ENCODE results near the gene TSGA10IP.

Gene TSGA10IP

DNA sequence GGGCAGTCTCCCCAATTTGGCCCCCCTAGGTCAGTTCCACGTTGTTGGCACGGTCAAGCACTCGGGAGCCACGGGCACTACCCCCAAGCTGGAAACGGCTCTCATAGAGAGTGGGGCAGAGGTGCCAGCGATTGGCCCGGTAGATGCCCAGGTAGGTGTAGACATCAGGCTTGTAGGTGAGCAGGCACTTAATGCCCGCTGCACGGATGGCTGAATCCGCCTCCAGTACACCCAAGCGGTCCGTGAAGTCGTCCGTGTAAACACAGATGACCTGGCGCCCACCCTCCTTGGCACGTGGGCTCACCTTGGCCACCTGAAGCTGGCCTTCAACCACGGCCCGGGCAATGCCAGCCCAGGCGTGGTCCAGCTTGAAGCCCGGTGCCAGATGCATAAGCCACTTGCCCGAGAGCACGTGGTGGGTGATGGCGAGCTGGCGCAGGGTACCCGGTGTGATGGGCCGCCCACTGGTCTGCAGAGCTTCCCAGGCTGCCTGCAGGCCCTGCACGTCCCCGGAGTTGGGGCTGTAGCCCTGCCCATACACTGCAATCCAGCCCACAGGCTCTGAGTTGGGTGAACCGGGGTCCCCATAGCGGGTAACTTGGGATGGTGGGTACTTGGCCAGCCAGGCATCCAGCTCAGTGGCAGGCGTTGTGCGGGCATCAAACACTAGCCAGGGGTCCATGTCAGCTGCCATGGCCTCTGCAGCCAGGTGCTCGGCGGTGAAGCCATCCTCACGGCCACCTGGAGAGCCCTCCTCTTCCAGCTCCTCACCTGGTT, 27.7 kb upstream of the TSGA10IP start:
- no peak for DNase-seq

DNA sequence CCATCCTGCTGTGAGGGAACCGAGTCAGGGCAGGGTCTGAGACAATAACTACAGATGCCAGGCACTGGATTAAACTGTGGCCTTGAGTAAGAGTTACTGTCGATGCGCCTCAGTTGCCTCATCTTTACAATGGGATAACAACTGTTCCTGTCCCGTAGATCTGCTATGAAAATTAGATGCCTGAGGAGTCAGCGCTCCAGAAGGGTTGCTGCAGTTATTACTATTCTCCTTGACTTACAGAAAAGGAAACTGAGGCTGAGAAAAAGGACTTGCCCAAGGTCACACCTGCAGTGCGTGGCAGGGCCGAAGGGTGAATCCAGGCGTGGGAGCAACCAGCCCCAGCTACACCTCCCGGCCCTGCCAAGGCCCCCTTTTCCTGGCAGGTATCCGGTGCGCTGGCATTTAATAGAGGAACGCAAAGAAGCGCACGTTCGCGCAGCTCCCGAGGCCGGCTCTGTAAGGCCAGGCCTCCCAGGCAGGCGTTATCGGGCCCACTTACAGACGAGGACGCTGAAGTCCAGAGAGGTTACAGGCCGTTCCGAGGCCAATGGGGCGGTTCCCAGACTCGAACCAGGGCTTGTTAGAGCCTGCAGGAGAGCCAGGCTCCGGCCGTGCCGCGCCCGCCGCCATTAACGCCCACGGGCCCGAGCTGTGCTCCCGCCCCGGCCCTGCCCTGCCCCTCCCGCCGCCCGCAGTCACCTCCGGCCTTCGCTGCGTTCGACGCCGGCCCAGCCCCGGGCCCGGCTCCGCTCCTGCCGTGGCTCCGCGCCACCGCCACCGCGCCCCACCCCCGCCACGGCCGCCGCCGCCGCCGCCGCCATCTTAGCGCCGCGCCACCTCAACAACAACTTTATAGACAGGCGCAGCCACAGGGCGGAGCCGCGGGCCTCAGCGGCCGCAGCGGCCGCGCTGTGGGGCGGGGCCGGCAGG, 26.8 kb upstream of the TSGA10IP start, which contains the start of gene C11orf68:
Gene C11orf68 (minus strand): TSS at position 852 of the 930 bp plus-strand sequence. CDS start 31 bp downstream, at position 821.
- peak in 3 of 51 donors; percentile 47 to 56 (median 55) for DNase-seq

DNA sequence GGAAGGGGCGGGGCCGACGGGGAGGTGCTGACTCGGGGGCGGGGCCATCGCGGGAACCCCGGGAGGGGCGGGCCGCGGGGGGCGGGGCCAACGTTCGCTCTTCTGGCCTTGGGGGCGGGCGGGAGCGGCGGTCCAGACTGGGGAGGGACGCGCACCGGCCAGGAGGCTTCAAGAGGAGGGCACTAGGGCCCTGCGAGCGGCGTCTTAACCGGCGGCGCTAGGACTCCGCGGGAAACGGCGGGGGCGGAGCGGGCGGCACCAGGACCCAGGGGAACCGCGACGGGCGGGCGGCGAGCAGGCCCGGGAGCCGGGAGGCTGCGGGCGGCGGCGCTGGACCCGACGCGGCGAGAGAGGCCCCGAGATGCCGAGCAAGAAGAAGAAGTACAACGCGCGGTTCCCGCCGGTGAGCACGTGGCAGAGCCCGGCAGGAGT, 26.1 kb upstream of the TSGA10IP start, which contains the start of gene DRAP1:
Gene DRAP1 (plus strand): TSS at position 286 of the 432 bp plus-strand sequence. CDS start 76 bp downstream, at position 362.
- peak; percentile 38 to 100 (median 99) for DNase-seq

DNA sequence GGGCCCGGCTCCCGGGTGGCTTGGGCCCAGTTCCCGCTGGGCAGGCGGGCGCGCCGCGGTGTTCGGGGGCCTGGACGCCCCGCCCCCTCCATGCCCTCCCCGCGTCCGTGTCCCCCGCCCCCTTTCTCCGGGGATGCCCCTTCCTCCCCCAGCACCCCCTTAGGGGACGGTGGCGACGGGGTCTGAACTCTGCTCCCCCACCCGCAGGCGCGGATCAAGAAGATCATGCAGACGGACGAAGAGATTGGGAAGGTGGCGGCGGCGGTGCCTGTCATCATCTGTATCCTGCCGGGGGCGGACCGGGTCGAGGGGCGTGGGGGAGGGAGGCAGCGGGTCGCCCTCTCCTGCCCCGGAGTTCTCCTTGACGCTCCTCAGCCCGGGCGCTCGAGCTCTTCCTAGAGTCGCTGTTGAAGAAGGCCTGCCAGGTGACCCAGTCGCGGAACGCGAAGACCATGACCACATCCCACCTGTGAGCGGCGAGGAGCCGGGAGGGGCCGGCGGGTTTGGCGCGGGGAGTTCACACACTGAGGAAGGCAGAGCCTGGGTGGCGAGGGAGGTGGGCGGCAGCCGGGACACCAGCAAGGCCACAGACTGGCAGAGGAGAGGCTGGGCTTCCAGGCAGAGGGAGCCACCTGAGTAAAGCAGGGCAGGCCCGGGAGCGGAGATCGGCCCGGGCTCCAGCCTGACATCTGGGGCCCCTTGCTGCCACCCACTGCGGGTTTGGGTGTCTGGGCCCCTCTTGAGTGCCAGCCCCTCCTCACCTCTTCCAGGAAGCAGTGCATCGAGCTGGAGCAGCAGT, 25.5 kb upstream of the TSGA10IP start:
- peak in 15 of 51 donors; percentile 34 to 71 (median 48) for DNase-seq

DNA sequence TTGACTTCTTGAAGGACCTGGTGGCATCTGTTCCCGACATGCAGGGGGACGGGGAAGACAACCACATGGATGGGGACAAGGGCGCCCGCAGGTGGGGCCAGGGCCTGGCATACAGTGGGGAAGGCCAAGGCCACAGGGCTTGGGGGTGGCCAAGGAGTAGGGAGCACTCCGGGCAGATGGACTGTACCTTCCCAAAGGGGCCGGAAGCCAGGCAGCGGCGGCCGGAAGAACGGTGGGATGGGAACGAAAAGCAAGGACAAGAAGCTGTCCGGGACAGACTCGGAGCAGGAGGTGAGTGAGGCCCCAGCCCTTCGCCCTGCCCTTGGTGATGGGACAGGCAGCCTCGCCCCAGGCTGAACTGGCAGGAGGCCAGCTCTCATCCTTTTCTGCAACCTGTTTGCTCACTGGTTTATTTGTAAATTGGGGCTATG, 24.9 kb upstream of the TSGA10IP start:
- DNase-seq: no peak

DNA sequence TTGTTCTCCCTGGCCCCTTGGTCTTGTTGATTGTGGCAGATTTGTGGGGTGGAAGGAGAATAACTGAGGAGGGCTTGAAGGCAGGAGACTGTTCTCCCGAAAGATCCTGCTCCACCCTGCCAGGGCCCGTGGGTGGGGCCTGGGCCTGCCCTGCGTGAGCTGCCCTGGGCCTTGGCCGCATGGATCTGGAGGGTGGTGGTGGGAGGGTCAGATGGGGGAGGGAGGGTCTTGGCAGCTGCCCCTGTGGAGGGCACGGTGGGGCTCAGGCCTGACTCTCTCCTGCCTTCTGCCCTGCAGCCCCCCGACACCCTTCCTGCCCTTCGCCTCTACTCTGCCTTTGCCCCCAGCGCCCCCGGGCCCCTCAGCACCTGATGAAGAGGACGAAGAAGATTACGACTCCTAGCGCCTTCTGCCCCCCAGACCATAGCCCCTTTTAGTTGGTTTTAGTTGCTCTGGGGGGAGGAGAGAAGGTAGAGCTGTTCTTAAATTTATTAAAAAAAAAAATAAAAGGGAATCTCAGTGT, 24.2 kb upstream of the TSGA10IP start:
- no peak for DNase-seq

DNA sequence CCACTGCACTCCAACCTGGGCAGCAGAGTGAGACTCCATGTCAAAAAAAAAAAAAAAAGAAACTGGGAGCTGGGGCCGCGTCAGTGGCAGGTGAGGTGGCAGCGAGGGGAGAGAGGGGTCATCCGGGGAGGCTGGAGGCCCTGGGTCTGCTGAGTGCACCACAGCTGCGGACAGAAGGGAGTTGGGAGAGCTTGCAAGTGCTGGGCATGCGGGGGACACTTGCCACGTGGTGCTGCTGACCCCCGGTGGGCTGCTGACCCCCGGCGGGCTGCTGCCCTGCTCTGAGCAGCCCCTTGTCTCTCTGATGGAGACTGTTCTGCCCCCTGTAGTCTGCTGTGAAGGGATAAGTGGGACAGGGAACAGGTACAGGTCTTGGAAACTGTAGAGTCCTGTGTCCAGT, 23.4 kb upstream of the TSGA10IP start:
- no peak for DNase-seq

DNA sequence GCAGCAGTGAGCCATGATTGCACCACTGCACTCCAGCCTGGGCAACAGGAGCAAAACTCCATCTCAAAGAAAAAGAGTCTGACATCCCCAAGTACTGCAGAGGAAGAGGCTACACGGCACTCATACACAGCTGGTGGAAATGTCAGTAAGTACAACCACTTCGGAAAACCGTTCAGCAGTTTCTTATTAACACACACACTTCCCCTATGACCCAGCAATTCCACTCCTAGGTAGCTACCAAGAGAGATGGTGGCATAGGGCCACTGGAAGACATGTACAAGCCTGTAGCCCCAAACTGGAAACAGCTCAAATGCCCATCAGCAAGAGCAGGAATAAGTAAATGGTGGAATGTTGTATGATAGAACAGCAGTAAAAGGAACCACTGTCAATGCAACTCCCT, 22.7 kb upstream of the TSGA10IP start:
- no peak for DNase-seq

DNA sequence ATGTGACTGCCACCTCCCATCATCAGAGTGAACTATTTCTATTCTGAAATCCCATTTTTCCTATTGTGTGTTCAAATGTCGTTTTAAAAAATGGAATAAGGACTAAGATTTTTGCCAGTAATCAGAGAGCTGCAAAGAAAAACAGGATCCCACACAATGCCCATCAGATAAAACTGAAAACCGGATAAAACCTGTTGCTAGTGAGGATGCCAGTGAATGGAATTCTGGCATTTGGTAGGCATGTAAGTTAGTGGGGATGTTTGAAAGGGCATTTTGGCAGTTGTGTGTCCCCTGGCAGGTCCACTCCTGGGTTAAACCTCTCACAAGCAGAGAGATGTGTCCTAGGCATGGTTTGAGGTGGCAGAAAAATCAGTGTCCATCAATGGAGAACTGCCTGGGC, 19.9 kb upstream of the TSGA10IP start:
- DNase-seq: no peak

DNA sequence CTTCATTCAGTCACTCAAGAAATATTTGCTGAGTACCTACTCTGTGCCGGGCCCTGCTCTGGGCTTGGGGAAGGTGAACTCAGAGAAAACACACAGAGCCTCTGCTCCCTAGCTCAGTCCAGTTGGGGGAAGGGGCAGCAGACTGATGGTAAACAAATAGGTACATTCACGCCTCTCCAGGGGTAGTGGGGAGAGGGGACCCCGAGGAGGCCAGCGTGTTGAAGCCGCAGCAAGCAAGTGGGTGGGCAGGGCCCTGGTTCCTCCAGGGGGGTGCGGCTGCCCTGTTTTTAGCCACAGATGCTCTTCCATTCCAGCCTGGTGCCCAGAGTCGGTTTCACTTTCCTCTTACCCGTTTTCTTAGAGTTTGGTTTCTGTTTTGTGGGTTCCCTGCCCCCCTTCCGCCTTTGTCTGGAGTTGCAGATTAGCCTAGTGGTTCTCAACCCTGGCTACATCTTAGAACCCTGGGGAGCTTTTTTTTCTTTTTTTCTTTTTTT, 17.3 kb upstream of the TSGA10IP start:
- DNase-seq: peak in 3 of 51 donors; percentile 7 to 31 (median 14)

DNA sequence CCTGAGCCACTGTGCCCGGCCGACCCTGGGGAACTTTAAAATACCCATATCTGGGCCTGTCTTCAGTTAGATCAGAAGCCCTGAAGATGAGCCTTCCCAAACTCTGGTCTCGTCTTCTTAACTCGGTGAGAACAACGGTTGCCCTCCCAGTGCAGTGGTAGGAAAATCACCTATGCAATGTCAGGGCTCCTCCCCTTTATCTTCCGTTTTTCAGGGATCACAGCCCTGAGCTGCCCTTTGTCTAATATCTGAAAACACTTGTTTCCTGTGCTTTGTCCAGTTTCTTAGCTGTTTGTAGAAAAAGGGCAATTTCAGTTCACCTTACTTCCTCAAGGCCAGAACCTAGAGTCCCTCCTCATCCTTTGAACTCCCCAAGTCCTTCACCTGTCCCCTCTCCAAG, 16.6 kb upstream of the TSGA10IP start:
- DNase-seq: no peak

DNA sequence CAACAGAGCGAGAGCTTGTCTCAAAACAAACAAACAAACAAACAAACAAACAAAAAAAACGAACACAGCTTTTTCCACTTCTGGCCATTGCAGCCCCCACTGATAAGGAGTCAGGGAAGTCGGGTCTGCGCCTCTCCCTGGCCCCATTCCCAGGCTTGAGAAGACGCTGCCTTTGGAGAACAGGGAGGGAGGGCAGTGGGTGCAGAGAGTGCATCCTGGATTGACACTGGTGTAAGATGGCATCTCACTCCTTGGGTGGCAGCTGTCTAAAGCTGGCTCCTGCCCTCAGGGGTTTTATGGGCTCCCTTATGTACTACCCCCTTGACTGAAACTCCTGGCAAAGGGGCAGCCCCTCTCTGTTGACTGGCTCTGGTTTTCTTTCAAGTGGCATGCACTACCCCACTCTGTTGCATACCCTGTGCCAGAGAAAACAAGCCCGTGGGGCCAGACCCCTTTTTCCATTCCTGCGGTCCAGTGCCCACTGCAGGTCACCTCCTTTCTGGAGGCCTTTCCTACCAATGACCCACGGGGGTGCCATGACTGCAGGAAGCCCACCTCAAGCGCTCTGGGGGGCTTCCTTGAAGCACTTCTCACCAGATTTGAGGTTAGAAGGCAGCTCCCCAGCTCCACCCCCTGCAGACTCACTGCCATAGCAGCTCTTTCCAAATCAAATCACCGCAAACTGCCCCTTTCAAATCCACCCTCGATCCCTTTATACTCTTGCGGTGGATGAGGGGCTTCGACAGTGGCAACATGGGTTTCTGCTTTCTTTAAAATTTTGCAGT, 13.3 kb upstream of the TSGA10IP start:
- no peak for DNase-seq

DNA sequence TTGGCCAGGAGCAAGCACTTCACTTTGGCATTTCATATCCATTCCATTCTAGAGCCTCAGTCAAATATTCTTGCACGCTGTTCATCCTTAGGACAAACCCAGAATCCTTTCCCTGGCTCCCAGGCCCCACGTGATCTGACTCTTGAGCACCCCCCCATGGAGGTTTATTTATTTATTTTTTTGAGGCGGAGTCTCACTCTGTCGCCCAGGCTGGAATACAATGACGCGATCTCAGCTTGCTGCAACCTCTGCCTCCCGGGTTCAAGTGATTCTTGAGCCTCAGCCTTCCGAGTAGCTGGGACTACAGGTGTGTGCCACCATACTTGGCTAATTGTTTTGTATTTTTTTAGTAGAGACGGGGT, 12.7 kb upstream of the TSGA10IP start:
- DNase-seq: no peak

DNA sequence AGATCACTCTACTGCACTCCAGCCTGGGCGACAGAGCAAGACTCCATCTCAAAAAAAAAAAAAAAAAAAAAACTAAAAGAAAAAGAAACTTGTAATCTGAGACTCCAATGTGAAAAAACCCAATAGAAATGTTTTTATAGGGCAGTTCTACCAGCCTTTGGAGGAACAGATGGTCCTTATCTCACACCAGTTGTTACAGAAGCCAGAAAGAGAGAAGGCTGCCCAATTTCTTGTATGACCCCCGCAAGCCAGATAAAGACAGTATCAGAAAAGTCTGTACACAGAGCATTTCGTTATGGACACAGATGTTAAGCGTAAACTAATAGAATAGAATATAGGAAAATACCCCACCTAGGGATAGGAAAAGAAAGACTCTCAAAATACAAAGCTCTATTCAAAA, 11.3 kb upstream of the TSGA10IP start:
- DNase-seq: no peak

DNA sequence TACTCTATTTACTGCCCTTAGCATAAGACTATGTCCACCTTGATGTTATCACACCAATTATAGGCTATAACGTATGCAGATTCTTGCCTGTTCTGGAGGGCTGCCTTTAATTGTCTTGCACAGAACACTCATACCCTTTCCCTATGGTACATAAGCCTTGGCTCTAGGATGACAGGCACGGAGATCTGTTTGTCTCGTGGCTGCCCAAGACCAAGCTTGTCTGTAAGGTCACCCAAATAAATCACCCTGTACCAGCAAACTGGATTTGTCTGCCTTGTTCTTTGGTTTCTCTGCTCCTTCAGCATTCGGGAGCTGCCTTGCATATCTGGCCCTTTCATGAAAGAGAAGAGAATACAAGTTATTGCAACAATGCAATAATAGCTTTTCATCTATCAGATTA, 7.5 kb upstream of the TSGA10IP start:
- DNase-seq: no peak

DNA sequence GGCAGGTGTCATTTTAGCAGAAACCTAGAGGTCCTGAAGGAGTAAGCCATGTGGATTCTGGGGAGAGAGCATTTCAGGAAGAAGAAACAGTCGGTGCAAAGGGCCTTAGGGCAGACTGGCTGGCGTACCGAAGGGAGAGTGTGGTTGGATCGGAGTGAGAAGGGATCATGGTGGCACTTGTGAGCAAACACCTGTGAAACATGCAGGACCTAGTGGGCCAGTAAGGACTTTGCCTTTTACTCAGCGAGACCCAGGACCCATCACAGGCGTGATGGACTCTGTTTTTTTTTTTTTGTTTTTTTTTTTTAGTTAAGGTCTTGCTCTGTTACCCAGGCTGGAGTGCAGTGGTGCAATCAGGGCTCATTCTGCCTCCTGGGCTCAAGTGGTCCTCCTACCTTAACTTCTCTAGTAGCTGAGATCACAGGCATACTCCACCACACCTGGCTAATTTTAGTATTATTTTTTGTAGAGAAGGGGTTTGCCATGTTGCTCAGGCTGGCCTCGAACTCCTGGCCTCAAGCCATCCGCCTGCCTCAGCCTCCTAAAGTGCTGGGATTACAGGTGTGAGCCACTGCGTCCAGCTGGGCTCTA, 3.5 kb upstream of the TSGA10IP start:
- no peak for DNase-seq

DNA sequence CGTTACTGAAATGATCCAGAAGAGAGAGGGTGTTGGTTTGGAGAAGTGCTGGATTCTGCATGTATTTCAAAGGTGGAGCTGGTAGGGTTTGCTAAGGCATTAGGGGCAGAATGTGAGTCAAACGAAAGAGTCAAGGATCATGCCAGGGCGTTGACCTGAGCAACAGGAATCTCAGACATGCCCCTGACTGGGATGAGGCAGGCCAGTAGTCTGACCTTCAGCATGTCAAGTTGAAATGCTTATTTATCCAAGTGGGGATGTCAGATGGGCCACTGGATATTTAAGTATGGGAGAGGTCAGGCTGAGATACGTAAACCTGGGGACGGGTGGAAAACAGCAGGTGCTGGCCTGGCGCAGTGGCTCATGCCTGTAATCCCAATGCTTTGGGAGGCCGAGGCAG, 2.7 kb upstream of the TSGA10IP start:
- no peak for DNase-seq

DNA sequence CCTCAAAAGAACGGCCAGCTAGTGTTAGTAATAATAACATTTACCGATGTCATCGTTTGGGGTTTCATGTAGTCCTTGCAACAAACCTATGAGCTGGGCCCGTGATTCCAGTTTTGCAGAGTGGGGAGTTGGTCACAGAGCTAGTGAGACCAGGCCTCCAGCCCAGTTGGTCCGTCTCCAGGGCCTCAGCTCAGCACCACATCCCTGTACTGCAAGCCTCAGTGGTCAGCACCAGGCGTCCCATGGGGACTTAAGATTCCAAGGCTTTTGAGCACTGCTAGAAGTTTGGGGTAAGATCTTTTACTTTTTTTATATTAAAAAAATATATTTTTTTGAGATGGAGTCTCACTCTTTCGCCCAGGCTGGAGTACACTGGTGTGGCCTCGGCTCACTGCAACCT, 1.1 kb upstream of the TSGA10IP start:
- DNase-seq: no peak

DNA sequence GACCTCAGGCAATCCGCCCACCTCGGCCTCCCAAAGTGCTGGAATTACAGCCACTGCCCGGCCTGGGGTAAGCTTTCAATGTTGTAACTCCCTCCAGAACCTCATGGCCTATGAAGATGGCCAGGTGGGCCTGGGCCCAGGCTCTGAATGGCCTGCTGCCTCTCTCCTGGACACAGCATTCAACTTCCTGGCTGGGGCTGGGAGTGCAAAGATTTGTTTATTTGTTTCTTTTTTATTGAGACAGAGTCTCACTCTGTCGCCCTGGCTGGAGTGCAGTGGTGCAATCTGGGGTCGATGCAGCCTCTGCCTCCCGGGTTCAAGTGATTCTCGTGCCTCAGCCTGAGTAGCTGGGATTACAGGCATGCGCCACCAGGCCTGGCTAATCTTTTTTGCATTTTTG, 513 bp upstream of the TSGA10IP start:
- DNase-seq: no peak

All from hypothalamus (tissue), 51 donors.